Left ventricle myocardium inferior (tissue), 1 donor: ENCODE data around the gene ZRANB1. TPM values are rescaled to one million over a fixed set of nuclear protein-coding genes. Genes with fewer than 3 reads are reported as not detected.

Experiments used
- DNase-seq: peaks from one replicate; pipeline ENCODE4 v3.0.0-alpha.2; 2020
- H3K27ac ChIP-seq: fragments of 200-600 bp; replicated peaks from 2 replicates; pipeline ENCODE4 v1.8.0; 2021
- H3K27me3 ChIP-seq: fragments of 200-600 bp; 2 replicates; pipeline ENCODE4 v1.8.0; 2021; ENCODE audit warnings: low read depth
- H3K36me3 ChIP-seq: fragments of 200-600 bp; 2 replicates; pipeline ENCODE4 v1.8.0; 2021
- H3K4me1 ChIP-seq: fragments of 200-600 bp; 2 replicates; pipeline ENCODE4 v1.8.0; 2021
- H3K4me3 ChIP-seq: fragments of 200-600 bp; 2 replicates; pipeline ENCODE4 v1.8.0; 2021; ENCODE audit warnings: mild to moderate bottlenecking, moderate library complexity
- H3K9me3 ChIP-seq: fragments of 200-600 bp; replicated peaks from 2 replicates; pipeline ENCODE4 v1.8.0; 2021
- intact Hi-C: fragments of 100-400 bp; cut with micrococcal nuclease; formaldehyde crosslinking; loops from one replicate; pipeline ENCODE4 v1.11.0; 2022
- total RNA-seq: library from RNA; stranded (reverse); fragmentation: NEBNext Ultra II Directional; extraction: Animal tissue kit (Norgen Biotek cat#: 25700); gene quantifications from one replicate; pipeline ENCODE4 v1.2.1, GENCODE V29; 2021
- TF ChIP-seq, protein P1 (sequence below): fragments of 200-600 bp; IDR thresholded peaks from 2 replicates; pipeline ENCODE4 v1.8.0; 2021; ENCODE audit warnings: antibody characterized with exemption, mild to moderate bottlenecking, borderline replicate concordance
- donor health status: DM: no; HTN: yes; CAD: no; lungs with severe emphysema.

ZRANB1 gene
- total RNA-seq, 1 donor from 2014 or later = 25.3 TPM

DNA sequence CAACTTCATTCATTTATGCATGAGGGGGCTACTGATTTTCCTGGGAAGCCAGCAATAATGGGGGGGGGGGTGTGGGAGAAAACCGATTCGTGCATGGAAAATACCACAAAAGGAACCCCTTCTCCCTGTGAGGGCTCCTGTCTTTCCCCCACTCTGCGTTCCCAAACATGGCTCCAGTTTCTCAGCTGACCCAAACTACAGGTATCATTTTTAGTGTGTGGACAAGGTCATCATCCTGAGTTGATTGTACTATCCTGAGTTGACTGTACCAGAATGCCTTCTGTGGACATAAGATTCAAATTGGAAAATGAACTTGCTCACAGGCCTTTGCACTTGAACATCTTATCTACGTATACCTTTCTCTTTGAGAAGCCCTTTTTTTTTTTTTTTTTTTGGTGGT lies 49.9 kb downstream of the ZRANB1 start:
- Histone ChIP-seq H3K4me3 (no peak overlapping the region), H3K27ac (peak overlapping the region; percentile 9), H3K27me3 (no peaks in the 10 kb centered on the region), H3K9me3 (no peaks in the 10 kb centered on the region), H3K36me3 (peaks cover 86% of the 10 kb centered on the region), H3K4me1 (peaks cover 32% of the 10 kb centered on the region)
- no peak for DNase-seq
- intact Hi-C loops = loop anchor here (10.0 kb wide), 1 partner anchor 53 kb away; no protein-coding TSS in a partner anchor
- TF ChIP-seq, protein P1, sequence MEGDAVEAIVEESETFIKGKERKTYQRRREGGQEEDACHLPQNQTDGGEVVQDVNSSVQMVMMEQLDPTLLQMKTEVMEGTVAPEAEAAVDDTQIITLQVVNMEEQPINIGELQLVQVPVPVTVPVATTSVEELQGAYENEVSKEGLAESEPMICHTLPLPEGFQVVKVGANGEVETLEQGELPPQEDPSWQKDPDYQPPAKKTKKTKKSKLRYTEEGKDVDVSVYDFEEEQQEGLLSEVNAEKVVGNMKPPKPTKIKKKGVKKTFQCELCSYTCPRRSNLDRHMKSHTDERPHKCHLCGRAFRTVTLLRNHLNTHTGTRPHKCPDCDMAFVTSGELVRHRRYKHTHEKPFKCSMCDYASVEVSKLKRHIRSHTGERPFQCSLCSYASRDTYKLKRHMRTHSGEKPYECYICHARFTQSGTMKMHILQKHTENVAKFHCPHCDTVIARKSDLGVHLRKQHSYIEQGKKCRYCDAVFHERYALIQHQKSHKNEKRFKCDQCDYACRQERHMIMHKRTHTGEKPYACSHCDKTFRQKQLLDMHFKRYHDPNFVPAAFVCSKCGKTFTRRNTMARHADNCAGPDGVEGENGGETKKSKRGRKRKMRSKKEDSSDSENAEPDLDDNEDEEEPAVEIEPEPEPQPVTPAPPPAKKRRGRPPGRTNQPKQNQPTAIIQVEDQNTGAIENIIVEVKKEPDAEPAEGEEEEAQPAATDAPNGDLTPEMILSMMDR = no peak

- Histone ChIP-seq H3K4me1 (peaks cover 32% of the 10 kb centered on the region), H3K9me3 (no peaks in the 10 kb centered on the region), H3K36me3 (peaks cover 86% of the 10 kb centered on the region), H3K27ac (peak overlapping the region; percentile 9), H3K4me3 (no peak overlapping the region), H3K27me3 (no peaks in the 10 kb centered on the region)
- TF ChIP-seq, protein P1 = peak; percentile 87
- intact Hi-C loops = loop anchor here (10.0 kb wide), 1 partner anchor 52 kb away; no protein-coding TSS in a partner anchor
- peak; percentile 45 for DNase-seq
Observed at GRCh38 chr10:124992462-124993344, 50.8 kb downstream of the ZRANB1 start.

GRCh38 chr10:124993345-124993708 lies 51.4 kb downstream of the ZRANB1 start:
- H3K36me3 ChIP-seq = peaks cover 89% of the 10 kb centered on the region
- TF ChIP-seq, protein P1 = no peak
- H3K27ac ChIP-seq = peak overlapping the region; percentile 9
- H3K4me1 ChIP-seq = peaks cover 37% of the 10 kb centered on the region
- intact Hi-C loops = loop anchor here (10.0 kb wide), 1 partner anchor 51 kb away; no protein-coding TSS in a partner anchor
- no peak for DNase-seq
- H3K27me3 ChIP-seq = no peaks in the 10 kb centered on the region
- no peak overlapping the region for H3K4me3 ChIP-seq
- no peaks in the 10 kb centered on the region for H3K9me3 ChIP-seq

- H3K27me3 ChIP-seq = no peaks in the 10 kb centered on the region
- intact Hi-C loops = loop anchor here (10.0 kb wide), 1 partner anchor 51 kb away; no protein-coding TSS in a partner anchor
Observed at GRCh38 chr10:124993736-124994451, 52.0 kb downstream of the ZRANB1 start.

More at GRCh38 chr10:124993736-124994451, 52.0 kb downstream of the ZRANB1 start:
- Histone ChIP-seq H3K4me1 (peaks cover 43% of the 10 kb centered on the region), H3K9me3 (no peaks in the 10 kb centered on the region), H3K27ac (peak overlapping the region; percentile 6), H3K36me3 (peaks cover 84% of the 10 kb centered on the region), H3K4me3 (no peak overlapping the region)
- TF ChIP-seq, protein P1 = no peak
- no peak for DNase-seq
